ENCODE measurements around the gene KRT13.

DNA sequence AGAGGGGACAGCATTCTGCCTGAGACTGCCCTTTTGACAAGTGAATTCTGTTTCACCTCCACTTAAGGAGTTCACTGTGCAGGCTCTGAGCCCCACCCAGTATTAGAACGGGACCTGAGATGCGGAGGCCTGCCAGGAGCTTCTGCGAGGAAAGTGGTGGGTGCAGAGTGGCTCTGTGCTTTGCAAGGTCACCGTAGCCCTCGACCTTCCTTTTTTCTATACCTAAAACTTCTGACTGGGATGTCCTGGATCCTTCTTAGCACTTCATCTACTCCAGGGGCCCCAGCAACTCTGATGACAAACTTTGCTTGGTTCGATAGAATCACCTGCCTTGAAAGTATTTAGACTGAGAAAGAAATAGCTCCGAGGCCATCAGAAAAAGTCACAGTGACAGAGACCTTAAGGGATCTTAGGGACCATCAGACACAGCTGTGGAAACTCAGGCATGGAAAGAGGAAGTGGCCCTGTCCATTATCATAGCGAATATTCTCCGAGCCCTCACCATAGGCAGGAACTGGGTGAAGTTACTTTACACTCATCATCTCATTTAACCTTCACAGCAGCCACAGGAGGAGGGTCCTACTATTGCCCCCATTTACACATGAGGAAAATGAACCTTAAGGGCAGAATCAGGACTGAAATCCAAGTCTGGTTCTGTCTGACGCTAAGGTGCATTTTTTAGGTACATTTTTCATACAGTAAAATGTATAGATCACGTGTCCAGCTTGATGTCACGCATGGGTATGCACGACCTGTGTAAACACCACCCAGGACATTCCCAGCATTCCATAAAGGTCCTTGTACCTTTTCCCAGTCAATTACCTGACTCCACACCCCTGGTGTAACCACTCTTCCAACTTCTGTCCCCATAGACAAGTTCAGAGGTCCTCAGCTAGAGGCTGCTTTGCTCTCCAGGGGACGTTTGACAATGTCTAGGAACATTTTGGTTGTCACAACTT lies 676 bp upstream of the KRT13 start:
- TF ChIP-seq, protein P1, sequence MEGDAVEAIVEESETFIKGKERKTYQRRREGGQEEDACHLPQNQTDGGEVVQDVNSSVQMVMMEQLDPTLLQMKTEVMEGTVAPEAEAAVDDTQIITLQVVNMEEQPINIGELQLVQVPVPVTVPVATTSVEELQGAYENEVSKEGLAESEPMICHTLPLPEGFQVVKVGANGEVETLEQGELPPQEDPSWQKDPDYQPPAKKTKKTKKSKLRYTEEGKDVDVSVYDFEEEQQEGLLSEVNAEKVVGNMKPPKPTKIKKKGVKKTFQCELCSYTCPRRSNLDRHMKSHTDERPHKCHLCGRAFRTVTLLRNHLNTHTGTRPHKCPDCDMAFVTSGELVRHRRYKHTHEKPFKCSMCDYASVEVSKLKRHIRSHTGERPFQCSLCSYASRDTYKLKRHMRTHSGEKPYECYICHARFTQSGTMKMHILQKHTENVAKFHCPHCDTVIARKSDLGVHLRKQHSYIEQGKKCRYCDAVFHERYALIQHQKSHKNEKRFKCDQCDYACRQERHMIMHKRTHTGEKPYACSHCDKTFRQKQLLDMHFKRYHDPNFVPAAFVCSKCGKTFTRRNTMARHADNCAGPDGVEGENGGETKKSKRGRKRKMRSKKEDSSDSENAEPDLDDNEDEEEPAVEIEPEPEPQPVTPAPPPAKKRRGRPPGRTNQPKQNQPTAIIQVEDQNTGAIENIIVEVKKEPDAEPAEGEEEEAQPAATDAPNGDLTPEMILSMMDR (IDR thresholded peaks at IDR 0.05; ENCODE audit: poor library complexity, severe bottlenecking): no peak
- TF ChIP-seq EZH2 (IDR thresholded peaks at IDR 0.05; ENCODE audit: borderline replicate concordance, insufficient read depth, low read length, poor library complexity, severe bottlenecking) (no peak), POLR2AphosphoS5 (IDR thresholded peaks at IDR 0.05) (no peak), SMC3 (conservative IDR thresholded peaks at IDR 0.05; ENCODE audit: poor library complexity) (no peak), EP300 (conservative IDR thresholded peaks at IDR 0.05; ENCODE audit: poor library complexity, severe bottlenecking) (no peak), RAD21 (conservative IDR thresholded peaks at IDR 0.05) (no peak)

Measured in neural cell (in vitro differentiated cells).